IPS-20b (cell line): ENCODE measurements around the gene DEGS2.
"Not testable (repeated sequence)": the region's sequence is repeated elsewhere in the genome, so short reads cannot be mapped to it uniquely, and the experiment has no call there.

Experiments
- H3K27ac ChIP-seq: one replicate; pipeline ENCODE4 v1.5.1; 2013; ENCODE audit warnings: low read length
- H3K27me3 ChIP-seq: 2 replicates; pipeline ENCODE4 v1.6.1; 2013; ENCODE audit warnings: mild to moderate bottlenecking, low read length, inconsistent platforms; ENCODE audit not compliant: insufficient read depth
- H3K36me3 ChIP-seq: 2 replicates; pipeline ENCODE4 v1.6.1; 2013; ENCODE audit warnings: low read depth, mild to moderate bottlenecking, inconsistent platforms, low read length, moderate library complexity; ENCODE audit not compliant: insufficient read depth
- H3K4me1 ChIP-seq: 2 replicates; pipeline ENCODE4 v1.6.1; 2013; ENCODE audit warnings: mild to moderate bottlenecking, control low read depth, inconsistent platforms, low read length, moderate library complexity; ENCODE audit not compliant: insufficient read depth
- H3K4me3 ChIP-seq: 2 replicates; pipeline ENCODE4 v1.5.1; 2013; ENCODE audit warnings: mild to moderate bottlenecking, low read length, inconsistent platforms
- H3K9ac ChIP-seq: 2 replicates; pipeline ENCODE4 v1.6.1; 2013; ENCODE audit warnings: low read depth, mild to moderate bottlenecking, inconsistent platforms, low read length, moderate library complexity
- H3K9me3 ChIP-seq: 2 replicates; pipeline ENCODE4 v1.6.1; 2013; ENCODE audit warnings: mild to moderate bottlenecking, low read depth, low read length, inconsistent platforms; ENCODE audit not compliant: insufficient read depth

DEGS2 gene

DNA sequence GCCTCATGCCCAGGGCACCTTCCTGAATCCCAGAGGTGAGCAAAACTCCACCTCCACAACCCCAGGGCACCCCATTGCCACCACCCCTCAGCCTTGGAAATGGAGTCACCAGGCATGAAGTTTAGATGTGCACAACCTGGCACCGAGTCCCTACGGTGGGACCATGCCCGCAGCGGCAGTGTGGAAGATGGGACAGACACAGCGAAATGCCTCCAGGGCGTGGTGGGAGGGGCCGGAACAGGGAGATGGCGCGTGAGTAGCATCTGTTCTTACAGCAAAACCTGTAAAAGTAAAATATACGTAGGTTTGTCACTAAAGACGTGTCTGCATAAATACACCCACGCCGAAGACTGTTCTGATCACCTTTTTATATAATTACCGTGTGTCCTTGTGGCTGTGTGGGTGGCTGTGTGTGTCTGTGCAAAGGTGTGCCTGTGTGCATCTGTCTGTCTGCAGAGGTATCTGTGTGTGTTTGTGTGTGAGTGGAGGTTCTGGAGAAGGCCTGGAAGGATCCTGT, 17.4 kb upstream of the DEGS2 start:
- Histone ChIP-seq H3K9me3 (no peaks in the 10 kb centered on the region), H3K27ac (no peak overlapping the region), H3K4me1 (no peaks in the 10 kb centered on the region), H3K4me3 (no peak overlapping the region), H3K27me3 (no peaks in the 10 kb centered on the region), H3K36me3 (no peaks in the 10 kb centered on the region), H3K9ac (no peak overlapping the region)

GRCh38 chr14:100173353-100173752, 13.9 kb upstream of the DEGS2 start:
- no peak overlapping the region for H3K4me3 ChIP-seq
- H3K9ac ChIP-seq = no peak overlapping the region
- no peaks in the 10 kb centered on the region; the same call in none of the 2 replicates for H3K27me3 ChIP-seq
- H3K27ac ChIP-seq = no peak overlapping the region
- no peaks in the 10 kb centered on the region for H3K9me3 ChIP-seq
- no peaks in the 10 kb centered on the region for H3K4me1 ChIP-seq
- H3K36me3 ChIP-seq = no peaks in the 10 kb centered on the region

DNA sequence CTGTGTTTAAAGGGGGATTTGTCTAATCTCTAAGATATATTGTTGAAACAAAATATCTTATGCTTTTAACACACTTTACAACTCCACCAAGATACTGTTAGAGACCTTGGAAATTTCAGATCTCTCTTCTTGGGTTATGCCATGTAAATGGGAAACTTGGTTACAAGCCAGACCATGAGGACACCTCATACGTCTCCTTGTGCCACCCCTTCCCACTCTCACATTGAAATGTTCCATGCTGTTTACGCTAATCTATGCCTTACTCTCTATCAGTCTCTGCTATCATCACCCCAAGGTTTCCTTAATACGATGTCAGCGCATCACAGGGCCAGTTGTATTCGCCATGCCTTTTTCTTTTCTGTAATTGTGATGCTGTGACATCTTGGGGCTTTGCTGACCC, 13.4 kb upstream of the DEGS2 start:
- Histone ChIP-seq H3K4me1 (no peaks in the 10 kb centered on the region), H3K4me3 (no peak overlapping the region), H3K27me3 (no peaks in the 10 kb centered on the region; the same call in none of the 2 replicates), H3K36me3 (no peaks in the 10 kb centered on the region), H3K9me3 (no peaks in the 10 kb centered on the region), H3K9ac (no peak overlapping the region), H3K27ac (no peak overlapping the region)

GRCh38 chr14:100170880-100171279, 11.4 kb upstream of the DEGS2 start:
- Histone ChIP-seq H3K27me3 (peaks cover 7% of the 10 kb centered on the region), H3K4me3 (no peak overlapping the region), H3K9ac (no peak overlapping the region), H3K36me3 (no peaks in the 10 kb centered on the region), H3K4me1 (no peaks in the 10 kb centered on the region), H3K27ac (no peak overlapping the region), H3K9me3 (no peaks in the 10 kb centered on the region)

DNA sequence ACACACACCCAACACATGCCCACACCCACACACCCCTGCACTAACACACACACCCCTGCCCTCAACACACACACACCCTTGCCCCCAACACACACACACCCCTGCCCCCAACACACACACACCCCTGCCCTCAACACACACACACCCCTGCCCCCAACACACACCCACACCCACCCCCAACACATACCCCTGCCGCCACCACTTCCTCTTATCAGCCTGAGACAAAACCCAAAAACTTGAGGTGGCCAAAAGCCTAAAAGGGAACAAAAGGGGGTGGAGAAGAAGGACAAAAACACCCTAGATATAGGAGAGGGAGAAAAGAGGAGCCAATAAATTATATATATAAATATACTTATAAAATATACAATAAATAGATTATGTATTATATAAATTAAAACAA, 9.1 kb upstream of the DEGS2 start:
- no peaks in the 10 kb centered on the region for H3K9me3 ChIP-seq
- no peak overlapping the region for H3K9ac ChIP-seq
- no peaks in the 10 kb centered on the region for H3K4me1 ChIP-seq
- H3K27me3 ChIP-seq = peaks cover 25% of the 10 kb centered on the region
- H3K4me3 ChIP-seq = no peak overlapping the region
- H3K36me3 ChIP-seq = no peaks in the 10 kb centered on the region
- no peak overlapping the region for H3K27ac ChIP-seq

- Histone ChIP-seq H3K27me3 (peaks cover 34% of the 10 kb centered on the region), H3K9ac (no peak overlapping the region), H3K36me3 (no peaks in the 10 kb centered on the region), H3K4me3 (peak overlapping the region; percentile 52; the same call in 1 of the 2 replicates), H3K4me1 (no peaks in the 10 kb centered on the region), H3K27ac (no peak overlapping the region), H3K9me3 (no peaks in the 10 kb centered on the region)
These were observed 6.5 kb upstream of the DEGS2 start for GRCh38 chr14:100165831-100166440.

DNA sequence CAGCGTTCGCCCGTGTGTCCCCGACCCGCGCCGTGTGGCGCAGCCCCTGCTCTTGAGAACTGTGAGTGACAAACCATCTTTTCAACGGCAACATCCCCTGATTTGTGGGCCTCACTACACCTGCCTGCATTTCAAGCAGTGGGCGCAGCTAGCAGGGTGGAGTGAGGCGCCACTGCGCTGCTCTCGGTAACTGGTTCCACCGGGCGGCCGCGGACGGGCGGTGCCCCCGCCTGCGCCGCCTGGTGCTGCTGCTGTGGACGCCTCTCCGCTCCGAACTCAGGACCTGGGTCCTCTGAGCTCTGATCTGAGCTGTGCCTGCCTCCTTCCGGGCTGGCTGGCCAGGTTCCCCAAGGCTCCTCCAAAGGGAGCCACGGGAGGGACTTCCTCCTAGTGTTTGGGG, 5.9 kb upstream of the DEGS2 start:
- Histone ChIP-seq H3K27me3 (peaks cover 39% of the 10 kb centered on the region), H3K36me3 (no peaks in the 10 kb centered on the region), H3K27ac (no peak overlapping the region), H3K4me3 (no peak overlapping the region; the same call in 1 of the 2 replicates), H3K4me1 (no peaks in the 10 kb centered on the region), H3K9ac (no peak overlapping the region), H3K9me3 (no peaks in the 10 kb centered on the region)

DNA sequence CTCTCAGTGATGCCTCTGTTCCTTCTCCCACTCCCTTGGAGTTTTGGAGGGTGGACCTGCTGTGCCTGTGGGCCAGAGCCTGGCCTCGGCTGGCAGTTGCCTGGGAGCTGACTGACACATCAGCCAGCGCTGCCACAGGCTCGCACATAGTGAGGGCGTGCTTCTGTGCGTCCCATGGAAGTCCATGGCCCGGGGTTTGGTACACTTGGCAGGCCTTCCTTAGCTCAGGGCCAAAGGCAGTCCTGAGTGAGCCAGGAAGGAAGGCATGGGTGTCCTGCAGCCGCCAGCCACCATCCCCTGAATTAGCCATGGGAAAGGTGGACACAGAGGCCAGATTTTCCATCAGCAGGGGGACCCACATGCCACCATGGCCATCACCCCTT, 1.1 kb upstream of the DEGS2 start:
- H3K27ac ChIP-seq = no peak overlapping the region
- no peaks in the 10 kb centered on the region for H3K4me1 ChIP-seq
- no peaks in the 10 kb centered on the region for H3K9me3 ChIP-seq
- peaks cover 78% of the 10 kb centered on the region for H3K27me3 ChIP-seq
- H3K9ac ChIP-seq = no peak overlapping the region
- no peaks in the 10 kb centered on the region for H3K36me3 ChIP-seq
- H3K4me3 ChIP-seq = no peak overlapping the region; the same call in 1 of the 2 replicates

- peaks cover 73% of the 10 kb centered on the region for H3K27me3 ChIP-seq
- H3K4me3 ChIP-seq = peak overlapping the region; percentile 50; the same call in 1 of the 2 replicates
These were observed 554 bp upstream of the DEGS2 start for GRCh38 chr14:100159865-100160533.

DNA sequence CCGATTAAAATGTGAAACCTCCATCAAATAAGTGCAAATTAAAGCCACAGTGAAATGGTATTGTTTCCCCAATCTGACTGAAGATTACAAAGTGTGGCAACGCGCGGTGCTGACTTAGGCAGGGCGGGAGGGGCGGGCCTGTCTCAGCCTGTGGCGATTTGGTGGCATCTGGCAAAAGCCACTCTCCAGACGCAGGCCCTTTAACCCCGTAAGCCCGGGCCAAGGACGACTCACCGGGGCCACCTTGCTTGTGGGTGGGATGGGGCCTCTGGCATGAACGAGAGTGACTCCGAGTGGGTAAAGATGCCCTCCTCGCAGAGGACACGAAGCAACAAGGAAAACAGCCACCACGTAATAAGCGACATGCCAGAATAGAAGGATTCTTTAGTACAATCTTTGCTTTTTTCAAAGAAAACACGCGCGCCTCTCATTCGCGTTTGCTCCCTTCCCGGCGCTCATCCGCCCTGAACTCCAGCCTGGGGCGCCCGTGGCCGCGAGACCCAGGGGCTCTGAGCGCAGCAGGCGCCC, 815 bp downstream of the DEGS2 start:
- Histone ChIP-seq H3K27me3 (peaks cover 61% of the 10 kb centered on the region), H3K36me3 (no peaks in the 10 kb centered on the region), H3K4me1 (no peaks in the 10 kb centered on the region; the same call in 1 of the 2 replicates), H3K4me3 (peak overlapping the region; percentile 63; the same call in 1 of the 2 replicates), H3K9ac (no peak overlapping the region), H3K9me3 (no peaks in the 10 kb centered on the region; the same call in 1 of the 2 replicates), H3K27ac (no peak overlapping the region)

More at GRCh38 chr14:100159865-100160533, 554 bp upstream of the DEGS2 start:
- Histone ChIP-seq H3K4me1 (no peaks in the 10 kb centered on the region; the same call in 1 of the 2 replicates), H3K36me3 (no peaks in the 10 kb centered on the region), H3K9me3 (no peaks in the 10 kb centered on the region), H3K9ac (no peak overlapping the region), H3K27ac (no peak overlapping the region)

DNA sequence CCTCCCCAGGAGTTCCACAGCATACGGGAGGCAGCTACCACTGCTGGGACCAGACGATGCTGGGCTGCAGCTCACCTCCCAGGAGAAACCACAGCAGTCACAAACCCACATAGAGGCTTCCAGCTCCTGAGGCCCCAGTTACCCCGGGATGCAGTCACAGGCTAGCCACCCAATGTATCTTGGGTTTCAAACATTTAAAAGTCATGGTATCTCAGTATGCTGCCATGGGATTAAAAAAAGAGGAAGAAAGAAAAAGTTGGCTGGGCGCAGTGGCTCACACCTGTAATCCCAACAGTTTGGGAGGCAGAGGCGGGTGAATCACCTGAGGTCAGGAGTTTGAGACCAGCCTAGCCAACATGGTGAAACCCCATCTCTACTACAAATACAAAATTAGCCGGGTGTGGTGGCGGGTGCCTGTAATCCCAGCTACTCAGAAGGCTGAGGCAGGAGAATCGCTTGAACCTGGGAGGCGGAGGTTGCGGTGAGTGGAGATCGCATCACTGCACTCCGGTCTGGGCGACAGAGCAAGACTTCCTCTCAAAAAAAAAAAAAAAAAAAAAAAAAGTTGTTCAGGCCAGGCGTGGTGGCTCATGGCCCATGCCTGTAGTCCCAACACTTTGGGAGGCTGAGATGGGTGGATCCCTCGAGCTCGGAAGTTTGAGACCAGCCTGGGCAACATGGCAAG, 1.8 kb downstream of the DEGS2 start:
- H3K4me1 ChIP-seq = not testable (repeated sequence)

More for the DNA sequence above, 1.8 kb downstream of the DEGS2 start:
- H3K4me3 ChIP-seq, H3K27ac ChIP-seq, H3K36me3 ChIP-seq, H3K9me3 ChIP-seq, H3K9ac ChIP-seq: not testable (repeated sequence)
- peaks cover 61% of the 10 kb centered on the region for H3K27me3 ChIP-seq
